BE2C (cell line): ENCODE data around the gene TTLL10.

ENCODE experiments used
- DNase-seq: peaks from one replicate; pipeline ENCODE4 v3.0.0-alpha.2; 2020
- H3K27me3 ChIP-seq: fragments of 250-450 bp; sonication (Bioruptor Pico); 2 replicates; pipeline ENCODE4 v1.5.1; 2020; ENCODE audit warnings: mild to moderate bottlenecking
- H3K36me3 ChIP-seq: fragments of 250-450 bp; sonication (Bioruptor Pico); 2 replicates; pipeline ENCODE4 v1.5.1; 2020; ENCODE audit warnings: mild to moderate bottlenecking
- H3K4me1 ChIP-seq: fragments of 250-450 bp; sonication (Bioruptor Pico); 2 replicates; pipeline ENCODE4 v1.5.1; 2020
- H3K4me3 ChIP-seq: 2 replicates; pipeline ENCODE4 v1.5.1; 2011; ENCODE audit warnings: low read depth, low read length
- H3K9me3 ChIP-seq: fragments of 250-450 bp; sonication (Bioruptor Pico); 2 replicates; pipeline ENCODE4 v1.5.1; 2020
- CTCF ChIP-seq: IDR thresholded peaks from 2 replicates; pipeline ENCODE4 v1.5.1; 2012; ENCODE audit warnings: mild to moderate bottlenecking, low read depth, low read length

TTLL10 gene

DNA sequence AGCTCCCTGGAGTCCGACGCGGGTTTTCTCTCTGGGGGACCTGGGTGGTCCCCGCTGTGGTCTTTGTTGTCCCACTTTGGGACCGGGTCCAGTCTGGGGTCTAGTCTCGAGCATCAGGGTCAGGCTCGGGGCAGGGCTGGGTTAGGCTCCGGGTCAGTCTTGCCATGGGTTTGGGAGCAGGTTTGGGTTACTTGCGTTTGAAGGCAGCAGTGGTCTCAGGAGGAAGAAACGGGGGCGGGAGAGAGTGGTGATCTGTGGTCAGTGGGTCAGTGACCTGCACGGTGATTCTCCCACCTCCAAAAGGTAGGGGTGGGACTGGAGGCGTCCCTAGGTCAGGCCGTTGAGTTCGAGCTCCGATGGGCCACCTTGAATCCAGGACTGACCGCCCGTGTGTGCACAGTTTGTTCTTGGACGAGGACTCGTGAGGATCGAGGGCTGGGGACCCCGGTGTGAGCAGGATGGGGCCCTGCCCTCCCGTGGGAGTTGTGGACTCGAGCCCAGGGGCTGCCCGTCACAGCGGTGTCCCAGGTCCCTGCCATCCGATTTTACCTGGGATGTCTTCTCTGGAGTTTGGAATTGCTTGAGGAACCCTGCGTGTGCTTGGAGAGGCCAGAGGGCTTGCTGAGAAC lies 60.6 kb downstream of the TTLL10 start:
- Histone ChIP-seq H3K4me3 (no peak overlapping the region), H3K4me1 (peaks cover 16% of the 10 kb centered on the region), H3K9me3 (peaks cover 6% of the 10 kb centered on the region), H3K36me3 (peaks cover 13% of the 10 kb centered on the region), H3K27me3 (peaks cover 20% of the 10 kb centered on the region)
- no peak for TF ChIP-seq CTCF
- no peak for DNase-seq

DNA sequence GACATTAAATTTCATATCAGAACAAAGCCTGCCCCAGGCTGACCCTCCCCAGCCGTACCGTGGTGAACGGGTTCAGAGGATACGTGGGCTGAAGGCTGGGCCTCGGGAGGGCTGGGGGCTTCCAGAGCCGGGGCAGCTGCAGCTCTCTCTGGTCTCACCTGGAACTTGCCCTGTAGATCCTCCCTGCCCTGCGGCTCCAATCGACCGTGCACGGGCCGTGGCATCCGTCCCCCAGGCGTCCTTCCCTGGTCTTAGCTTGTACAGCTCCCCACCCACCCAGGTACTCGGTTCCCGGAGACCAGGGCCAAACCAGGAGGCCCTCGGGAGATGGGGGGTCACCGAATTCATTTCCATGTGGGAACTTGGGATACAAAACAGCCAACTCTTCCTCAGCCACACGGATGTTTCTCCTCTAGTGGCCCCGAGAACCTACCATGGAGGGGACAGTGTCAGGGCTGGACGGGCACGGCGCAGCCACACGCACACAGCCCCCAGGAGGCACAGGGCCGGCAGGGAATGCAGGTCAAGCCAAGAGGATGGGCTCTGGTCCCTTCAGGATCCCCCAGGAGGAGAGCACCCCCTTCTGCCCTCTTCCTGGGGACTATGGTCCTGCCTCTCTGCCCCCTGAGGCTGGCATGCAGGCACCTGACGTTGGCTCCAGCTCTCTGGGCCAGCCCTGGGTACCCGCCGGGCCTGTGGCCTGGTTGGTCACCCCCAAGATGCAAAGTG lies 61.5 kb downstream of the TTLL10 start:
- peaks cover 19% of the 10 kb centered on the region for H3K4me1 ChIP-seq
- no peak for TF ChIP-seq CTCF
- peaks cover 29% of the 10 kb centered on the region for H3K27me3 ChIP-seq
- peaks cover 6% of the 10 kb centered on the region for H3K9me3 ChIP-seq
- DNase-seq = no peak
- no peak overlapping the region for H3K4me3 ChIP-seq
- H3K36me3 ChIP-seq = peaks cover 6% of the 10 kb centered on the region

DNA sequence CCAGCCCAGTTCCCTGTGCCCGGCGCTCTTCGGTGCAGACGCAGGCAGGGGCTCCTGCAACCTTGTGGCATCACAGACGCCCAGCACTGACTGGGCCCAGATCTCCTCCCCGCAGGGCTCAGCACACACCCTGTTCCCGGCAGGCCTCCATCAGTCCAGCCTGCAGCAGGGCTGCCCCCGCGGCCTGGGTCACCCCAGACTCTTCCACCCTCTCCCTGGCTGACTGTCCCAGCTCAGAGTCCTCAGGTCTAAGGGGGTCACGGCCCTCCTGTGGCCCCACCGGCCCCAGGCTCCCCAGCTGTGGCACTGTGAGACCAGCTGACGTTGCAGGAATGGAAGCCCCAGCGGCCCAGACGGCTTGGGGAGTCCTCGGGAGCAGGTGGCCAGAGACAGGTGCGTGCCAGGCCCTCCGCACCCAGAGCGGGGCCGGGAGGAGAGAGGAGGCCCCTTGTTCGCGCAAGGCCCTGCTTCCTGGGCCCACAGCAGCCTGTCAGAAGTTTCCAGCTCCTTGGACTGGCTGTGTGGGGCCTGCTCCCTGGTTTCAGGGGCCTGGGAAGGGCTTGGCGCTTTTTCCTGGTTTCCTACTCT lies 62.6 kb downstream of the TTLL10 start:
- DNase-seq = no peak
- H3K36me3 ChIP-seq = peaks cover 6% of the 10 kb centered on the region
- peaks cover 6% of the 10 kb centered on the region for H3K9me3 ChIP-seq
- no peak overlapping the region for H3K4me3 ChIP-seq
- H3K27me3 ChIP-seq = peaks cover 37% of the 10 kb centered on the region
- no peak for TF ChIP-seq CTCF
- H3K4me1 ChIP-seq = peaks cover 19% of the 10 kb centered on the region

GRCh38 chr1:1236945-1237873 lies 63.5 kb downstream of the TTLL10 start:
- peaks cover 19% of the 10 kb centered on the region for H3K4me1 ChIP-seq
- TF ChIP-seq CTCF = no peak
- H3K9me3 ChIP-seq = peaks cover 6% of the 10 kb centered on the region
- H3K27me3 ChIP-seq = peaks cover 45% of the 10 kb centered on the region
- peaks cover 6% of the 10 kb centered on the region for H3K36me3 ChIP-seq
- H3K4me3 ChIP-seq = no peak overlapping the region
- DNase-seq = no peak

GRCh38 chr1:1237874-1238701 lies 64.4 kb downstream of the TTLL10 start:
- H3K4me1 ChIP-seq = peaks cover 19% of the 10 kb centered on the region
- H3K9me3 ChIP-seq = peaks cover 2% of the 10 kb centered on the region
- DNase-seq = no peak
- peaks cover 3% of the 10 kb centered on the region for H3K36me3 ChIP-seq
- H3K4me3 ChIP-seq = no peak overlapping the region
- TF ChIP-seq CTCF = no peak
- peaks cover 50% of the 10 kb centered on the region for H3K27me3 ChIP-seq
